ENCODE measurements around the gene ADCY2.

Gene ADCY2

DNA sequence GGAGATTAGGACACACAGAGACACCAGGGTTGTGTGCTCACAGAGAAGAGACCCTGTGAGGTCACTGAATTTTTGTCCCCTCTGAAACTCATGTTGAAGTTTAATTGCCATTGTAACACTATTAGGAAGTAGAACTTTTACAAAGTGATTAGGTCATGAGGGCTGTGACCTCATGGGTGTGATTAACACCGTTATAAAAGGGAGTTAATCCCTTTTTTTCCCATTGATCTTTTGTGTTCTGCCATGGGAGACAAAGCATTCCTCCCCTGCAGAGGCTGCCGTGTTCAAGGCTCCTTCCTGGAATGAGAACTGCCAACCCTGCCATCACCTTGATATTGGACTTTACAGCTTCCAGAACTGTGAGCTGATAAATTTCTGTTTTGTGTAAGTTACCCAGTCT is 221.0 kb downstream of the ADCY2 start:
- peaks cover 3% of the 10 kb centered on the region for H3K9me3 Mint-ChIP-seq
- H3K4me3 Mint-ChIP-seq, result no peak overlapping the region
- no peaks in the 10 kb centered on the region for H3K27me3 Mint-ChIP-seq
- no peaks in the 10 kb centered on the region for H3K4me1 Mint-ChIP-seq
- no peak overlapping the region for H3K27ac Mint-ChIP-seq
- no peaks in the 10 kb centered on the region for H3K36me3 Mint-ChIP-seq

DNA sequence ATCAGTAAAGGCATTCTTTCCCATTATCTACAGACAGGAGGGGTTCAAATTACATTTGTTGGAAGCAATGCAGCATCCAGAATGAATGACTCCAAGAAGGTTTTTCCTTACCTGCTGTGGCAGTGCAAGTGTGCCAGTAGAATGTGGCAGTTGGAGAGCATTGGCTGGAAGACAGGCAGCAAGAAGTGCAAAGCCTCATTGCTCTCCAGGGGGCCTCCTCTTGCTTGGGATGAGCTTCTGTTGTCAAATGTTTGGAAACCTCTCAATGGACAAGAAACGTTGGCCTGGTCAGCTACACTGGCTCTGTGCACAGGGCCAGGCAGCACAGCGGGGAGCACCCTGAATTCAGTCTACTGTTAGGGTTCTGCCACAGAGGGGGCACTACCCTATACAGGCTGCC is 226.6 kb downstream of the ADCY2 start:
- H3K9me3 Mint-ChIP-seq, result no peaks in the 10 kb centered on the region
- no peak overlapping the region for H3K27ac Mint-ChIP-seq
- no peaks in the 10 kb centered on the region for H3K27me3 Mint-ChIP-seq
- no peaks in the 10 kb centered on the region for H3K4me1 Mint-ChIP-seq
- H3K36me3 Mint-ChIP-seq, result no peaks in the 10 kb centered on the region
- no peak overlapping the region for H3K4me3 Mint-ChIP-seq

DNA sequence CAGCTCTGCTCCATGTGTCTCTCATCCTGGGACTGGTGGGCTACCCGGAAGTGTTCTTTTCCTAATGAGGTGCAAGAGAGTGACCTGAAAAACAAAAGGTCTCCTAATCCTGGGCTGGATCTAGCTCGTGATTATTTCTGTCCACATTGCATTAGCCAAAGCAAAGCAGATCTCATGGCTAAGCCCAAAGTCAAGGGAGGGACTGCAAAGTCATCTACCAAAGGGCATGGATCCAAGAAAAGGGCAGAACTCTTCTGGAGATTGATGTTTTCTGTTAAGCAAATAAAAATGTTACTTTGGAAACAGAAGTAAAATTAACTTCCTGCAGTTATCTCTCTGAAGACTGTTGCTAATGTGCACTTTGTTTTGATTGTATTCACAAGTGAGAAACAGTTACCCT is 229.8 kb downstream of the ADCY2 start:
- Mint-ChIP-seq H3K27ac (no peak overlapping the region), H3K4me1 (no peaks in the 10 kb centered on the region), H3K27me3 (no peaks in the 10 kb centered on the region), H3K36me3 (no peaks in the 10 kb centered on the region), H3K4me3 (no peak overlapping the region), H3K9me3 (no peaks in the 10 kb centered on the region)

DNA sequence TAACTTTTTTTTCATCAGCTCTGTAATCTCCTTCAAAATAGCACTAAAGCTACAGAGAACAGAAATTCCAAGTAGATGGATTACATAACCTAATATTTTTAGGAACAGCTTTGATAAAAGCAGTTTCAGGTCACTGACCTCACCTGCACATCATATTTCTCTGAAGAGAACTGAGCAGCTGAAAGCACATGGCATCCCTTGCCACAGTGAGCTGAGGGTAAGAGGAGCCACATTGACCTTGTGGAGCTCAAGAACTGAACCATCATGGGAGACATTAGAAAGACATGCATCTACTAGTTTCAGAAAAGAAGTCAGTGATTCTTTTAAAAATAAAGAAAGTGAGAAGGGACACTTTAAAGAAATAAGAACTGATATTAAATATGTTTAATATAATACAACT is 232.3 kb downstream of the ADCY2 start:
- Mint-ChIP-seq H3K4me1 (no peaks in the 10 kb centered on the region), H3K36me3 (no peaks in the 10 kb centered on the region), H3K9me3 (no peaks in the 10 kb centered on the region), H3K27me3 (no peaks in the 10 kb centered on the region), H3K27ac (no peak overlapping the region), H3K4me3 (no peak overlapping the region)

DNA sequence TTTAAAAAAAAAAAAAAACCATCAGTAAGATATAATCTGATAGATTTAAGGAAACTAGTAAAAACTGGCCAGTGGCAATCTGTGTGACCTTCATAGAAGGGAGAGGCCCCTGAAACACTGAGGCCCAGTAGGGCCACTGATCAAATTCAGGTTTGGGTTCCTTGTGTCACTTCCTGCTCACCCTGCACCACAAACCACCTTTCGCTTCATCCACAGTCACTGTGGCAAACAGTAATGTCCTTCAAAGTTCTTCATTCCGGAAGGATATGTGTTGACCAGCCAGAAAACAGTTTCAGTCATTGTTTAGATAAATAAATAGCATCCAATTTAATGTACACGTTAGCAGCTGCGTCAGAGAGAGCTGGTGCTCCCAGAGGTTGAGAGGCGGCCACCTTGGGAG is 232.9 kb downstream of the ADCY2 start:
- H3K27me3 Mint-ChIP-seq, result no peaks in the 10 kb centered on the region
- H3K4me1 Mint-ChIP-seq, result no peaks in the 10 kb centered on the region
- H3K36me3 Mint-ChIP-seq, result no peaks in the 10 kb centered on the region
- H3K9me3 Mint-ChIP-seq, result no peaks in the 10 kb centered on the region
- H3K27ac Mint-ChIP-seq, result no peak overlapping the region
- H3K4me3 Mint-ChIP-seq, result no peak overlapping the region

DNA sequence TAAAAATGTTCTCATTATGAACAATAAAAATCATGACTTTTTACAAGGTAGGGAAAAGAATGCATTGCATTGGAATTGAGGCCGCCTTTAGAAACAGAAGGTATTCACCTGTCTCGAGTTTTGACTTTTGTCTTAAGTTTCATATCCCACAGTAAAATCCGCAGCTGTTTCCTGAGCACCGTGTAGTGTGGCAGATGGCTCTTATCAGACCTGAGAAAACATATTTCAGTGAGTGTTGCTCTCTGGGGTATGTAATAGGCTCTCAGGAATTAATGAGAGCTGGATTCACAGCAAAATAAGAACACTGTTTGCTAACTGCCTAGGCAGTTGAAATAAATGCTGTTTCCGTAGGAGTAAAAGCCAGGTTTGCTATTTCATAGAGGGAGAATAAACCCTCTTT is 233.6 kb downstream of the ADCY2 start:
- no peaks in the 10 kb centered on the region for H3K27me3 Mint-ChIP-seq
- H3K27ac Mint-ChIP-seq, result no peak overlapping the region
- no peak overlapping the region for H3K4me3 Mint-ChIP-seq
- H3K9me3 Mint-ChIP-seq, result no peaks in the 10 kb centered on the region
- no peaks in the 10 kb centered on the region for H3K36me3 Mint-ChIP-seq
- H3K4me1 Mint-ChIP-seq, result no peaks in the 10 kb centered on the region

DNA sequence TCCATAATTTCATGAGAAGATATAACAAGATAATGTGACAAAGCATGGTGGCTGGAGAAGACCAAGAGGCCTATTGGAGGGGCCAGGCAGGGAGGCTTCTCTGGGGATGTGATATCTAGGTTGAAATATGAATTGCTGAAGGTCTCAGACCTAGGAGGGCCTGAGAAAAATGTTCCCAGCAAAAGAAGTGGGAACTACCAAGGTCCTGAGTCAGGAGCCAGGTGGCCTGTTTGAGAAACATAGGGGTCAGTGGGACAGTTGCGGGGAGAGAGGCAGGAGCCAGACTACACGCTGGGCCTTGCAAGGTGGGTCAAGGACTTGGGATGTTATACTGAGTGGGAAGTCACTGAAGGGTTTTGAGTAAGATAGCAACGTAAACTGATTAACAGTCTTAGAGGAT is 238.9 kb downstream of the ADCY2 start:
- peaks cover 6% of the 10 kb centered on the region for H3K9me3 Mint-ChIP-seq
- no peak overlapping the region for H3K27ac Mint-ChIP-seq
- H3K4me1 Mint-ChIP-seq, result no peaks in the 10 kb centered on the region
- H3K36me3 Mint-ChIP-seq, result no peaks in the 10 kb centered on the region
- H3K27me3 Mint-ChIP-seq, result no peaks in the 10 kb centered on the region
- no peak overlapping the region for H3K4me3 Mint-ChIP-seq

DNA sequence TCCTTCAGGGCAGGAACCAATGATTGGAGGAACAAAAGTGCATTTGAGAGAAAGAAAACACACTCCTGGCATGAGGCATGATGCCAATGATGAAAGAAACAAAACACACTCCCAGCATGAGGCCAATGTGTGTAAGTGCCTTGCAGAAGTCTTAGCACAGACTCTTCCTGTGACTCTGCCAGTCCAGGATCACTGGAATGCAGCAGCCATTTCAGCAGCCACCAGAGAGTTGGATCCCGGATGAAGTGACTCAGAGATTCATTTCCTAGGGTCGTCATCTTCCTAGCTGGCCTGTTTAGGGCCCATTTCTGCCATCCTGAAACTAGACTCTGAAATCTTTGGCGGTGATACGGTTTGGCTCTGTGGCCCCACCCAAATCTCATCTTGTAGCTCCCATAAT is 242.5 kb downstream of the ADCY2 start:
- Mint-ChIP-seq H3K36me3 (no peaks in the 10 kb centered on the region), H3K9me3 (peaks cover 9% of the 10 kb centered on the region), H3K4me1 (no peaks in the 10 kb centered on the region), H3K4me3 (no peak overlapping the region), H3K27ac (no peak overlapping the region), H3K27me3 (no peaks in the 10 kb centered on the region)

DNA sequence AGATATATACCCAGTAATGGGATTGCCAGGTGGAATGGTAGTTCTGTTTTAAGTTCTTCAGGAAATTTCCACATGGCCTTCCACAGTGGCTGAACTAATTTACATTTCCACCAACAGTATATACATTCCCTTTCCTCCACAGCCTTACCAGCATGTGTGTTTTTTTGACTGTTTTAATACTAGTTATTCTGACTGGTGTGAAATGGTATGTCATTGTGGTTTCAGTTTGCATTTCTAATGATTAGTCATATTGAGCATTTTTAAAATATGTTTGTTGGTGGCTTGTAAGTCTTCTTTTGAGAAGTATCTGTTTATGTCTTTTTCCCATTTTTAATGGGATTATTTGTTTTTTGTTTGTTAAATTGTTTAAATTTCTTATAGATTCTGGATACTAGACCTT is 246.1 kb downstream of the ADCY2 start:
- Mint-ChIP-seq H3K27me3 (peaks cover under 1% of the 10 kb centered on the region), H3K27ac (no peak overlapping the region), H3K9me3 (peaks cover 18% of the 10 kb centered on the region), H3K36me3 (no peaks in the 10 kb centered on the region), H3K4me3 (no peak overlapping the region), H3K4me1 (no peaks in the 10 kb centered on the region)

DNA sequence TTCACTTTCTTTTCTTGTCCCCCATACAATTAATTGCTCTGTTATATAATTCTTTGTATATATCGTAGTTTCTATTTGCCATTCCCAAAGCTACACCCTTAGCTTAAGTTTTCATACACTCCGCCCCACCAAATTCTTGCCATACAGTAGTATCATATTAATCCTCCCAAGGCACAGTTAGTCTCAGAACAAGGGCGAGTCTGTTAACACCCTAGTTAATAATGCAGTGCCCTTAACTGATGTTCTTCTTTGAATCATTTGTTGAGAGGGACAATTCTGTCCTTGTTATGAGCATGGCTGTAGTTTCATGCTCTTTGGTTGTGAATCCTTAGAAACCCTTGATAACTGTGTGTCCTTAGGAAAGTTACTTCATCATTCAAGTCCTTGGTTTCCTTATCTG is 248.8 kb downstream of the ADCY2 start:
- H3K27me3 Mint-ChIP-seq, result peaks cover 4% of the 10 kb centered on the region
- no peaks in the 10 kb centered on the region for H3K4me1 Mint-ChIP-seq
- H3K9me3 Mint-ChIP-seq, result peaks cover 13% of the 10 kb centered on the region
- H3K27ac Mint-ChIP-seq, result no peak overlapping the region
- H3K36me3 Mint-ChIP-seq, result no peaks in the 10 kb centered on the region
- no peak overlapping the region for H3K4me3 Mint-ChIP-seq

DNA sequence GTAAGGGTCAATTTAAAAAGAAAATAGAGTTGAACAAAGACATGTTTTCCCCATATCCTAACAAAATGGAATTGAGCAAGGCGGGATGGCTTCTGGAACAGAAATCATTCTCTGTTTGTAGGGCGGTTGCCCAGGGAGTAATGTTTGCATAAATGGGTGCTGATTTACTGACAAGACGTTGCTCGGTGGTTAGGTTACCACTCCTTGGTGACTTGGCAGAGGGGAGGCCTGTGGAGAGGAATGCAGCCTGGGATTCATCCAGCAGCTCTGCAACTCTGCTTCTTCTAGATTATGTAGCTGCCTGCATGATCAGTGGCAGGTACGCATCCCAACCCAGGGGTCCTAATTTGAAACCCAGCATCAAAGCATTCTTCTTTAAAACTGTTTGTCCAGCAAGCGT is 254.8 kb downstream of the ADCY2 start:
- H3K27ac Mint-ChIP-seq, result no peak overlapping the region
- H3K9me3 Mint-ChIP-seq, result peaks cover 6% of the 10 kb centered on the region
- no peaks in the 10 kb centered on the region for H3K36me3 Mint-ChIP-seq
- H3K4me1 Mint-ChIP-seq, result no peaks in the 10 kb centered on the region
- peaks cover 6% of the 10 kb centered on the region for H3K27me3 Mint-ChIP-seq
- H3K4me3 Mint-ChIP-seq, result no peak overlapping the region

DNA sequence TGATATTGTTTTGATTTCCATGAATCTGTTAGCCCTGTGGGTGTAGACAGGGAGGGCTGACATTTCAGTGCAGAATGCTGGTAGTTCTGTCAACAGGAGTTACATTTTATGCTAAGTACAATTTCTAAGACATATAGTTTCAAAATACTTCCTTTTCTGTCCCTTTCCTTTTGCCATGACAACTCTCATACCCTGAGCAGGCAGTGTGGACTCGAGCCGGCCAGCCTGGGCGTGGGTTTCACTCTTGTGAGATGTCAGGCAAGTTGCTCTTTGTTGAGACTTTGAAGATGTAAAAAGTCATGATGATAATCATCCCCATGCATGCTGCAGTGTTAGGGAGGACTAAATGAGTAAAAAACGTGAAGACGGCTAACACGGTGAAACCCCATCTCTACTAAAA is 257.1 kb downstream of the ADCY2 start:
- Mint-ChIP-seq H3K4me1 (no peaks in the 10 kb centered on the region), H3K4me3 (no peak overlapping the region), H3K36me3 (no peaks in the 10 kb centered on the region), H3K9me3 (peaks cover 6% of the 10 kb centered on the region), H3K27ac (no peak overlapping the region), H3K27me3 (peaks cover 4% of the 10 kb centered on the region)

DNA sequence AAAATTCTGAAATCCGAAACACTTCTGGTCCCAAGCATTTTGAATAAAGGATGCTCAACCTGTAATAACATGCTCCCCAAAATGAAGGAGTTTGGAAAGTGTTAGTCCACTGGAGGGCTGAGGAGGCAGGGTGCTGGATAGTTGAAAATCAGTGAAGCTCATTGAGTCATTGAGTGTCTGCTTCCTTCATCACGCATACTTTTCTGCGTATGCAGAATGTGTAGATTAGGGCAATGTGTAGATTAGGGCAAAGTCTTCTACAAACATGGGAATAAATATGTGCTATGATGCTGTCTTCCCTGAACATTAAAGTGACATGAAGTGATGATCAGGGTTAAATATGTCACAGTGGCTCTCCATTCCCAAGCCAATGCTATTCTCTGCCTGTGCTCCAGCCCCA is 261.2 kb downstream of the ADCY2 start:
- Mint-ChIP-seq H3K4me1 (no peaks in the 10 kb centered on the region), H3K36me3 (no peaks in the 10 kb centered on the region), H3K4me3 (no peak overlapping the region), H3K27ac (no peak overlapping the region), H3K9me3 (peaks cover 6% of the 10 kb centered on the region), H3K27me3 (peaks cover 2% of the 10 kb centered on the region)

DNA sequence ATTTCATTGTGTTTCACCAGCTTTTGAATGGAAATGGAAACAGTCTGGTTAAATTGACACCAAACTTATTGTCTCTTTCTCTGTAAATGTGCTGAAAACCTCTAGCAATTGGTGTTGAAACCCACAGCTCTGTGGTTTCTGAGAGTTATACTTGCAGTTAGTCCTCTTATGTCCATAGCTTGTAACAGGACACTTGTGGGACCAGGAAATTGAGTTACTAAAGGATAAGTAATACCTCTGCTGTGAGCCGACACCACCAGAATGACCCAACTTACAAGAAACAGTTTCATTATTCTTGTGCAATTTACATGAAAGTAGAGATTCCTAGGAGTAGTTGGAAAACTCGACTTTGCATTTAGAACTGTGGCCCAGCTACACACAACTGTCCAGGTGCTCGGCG is 263.5 kb downstream of the ADCY2 start:
- Mint-ChIP-seq H3K4me1 (no peaks in the 10 kb centered on the region), H3K27ac (no peak overlapping the region), H3K9me3 (no peaks in the 10 kb centered on the region), H3K36me3 (no peaks in the 10 kb centered on the region), H3K27me3 (no peaks in the 10 kb centered on the region), H3K4me3 (no peak overlapping the region)

DNA sequence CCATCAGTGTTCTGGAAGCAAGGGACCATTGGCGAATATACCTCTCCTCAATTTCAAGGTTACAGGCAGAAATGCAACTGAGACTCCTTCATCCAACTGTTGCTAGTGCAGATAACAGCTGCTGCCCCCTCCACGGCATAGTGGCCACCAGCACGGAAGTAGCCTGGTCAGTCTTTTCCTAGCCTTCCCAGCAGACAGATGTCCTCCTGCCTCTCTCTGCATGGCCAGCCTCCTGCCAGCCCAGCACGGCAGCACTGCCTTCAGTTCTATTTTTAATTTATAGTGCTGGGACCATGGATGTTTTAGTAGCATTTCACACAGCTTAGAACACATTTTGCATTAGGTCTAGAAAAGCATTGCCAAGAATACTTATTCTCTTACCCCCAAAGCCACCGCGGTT is 266.4 kb downstream of the ADCY2 start:
- no peaks in the 10 kb centered on the region for H3K27me3 Mint-ChIP-seq
- H3K36me3 Mint-ChIP-seq, result no peaks in the 10 kb centered on the region
- H3K4me3 Mint-ChIP-seq, result no peak overlapping the region
- H3K27ac Mint-ChIP-seq, result no peak overlapping the region
- H3K4me1 Mint-ChIP-seq, result no peaks in the 10 kb centered on the region
- no peaks in the 10 kb centered on the region for H3K9me3 Mint-ChIP-seq

DNA sequence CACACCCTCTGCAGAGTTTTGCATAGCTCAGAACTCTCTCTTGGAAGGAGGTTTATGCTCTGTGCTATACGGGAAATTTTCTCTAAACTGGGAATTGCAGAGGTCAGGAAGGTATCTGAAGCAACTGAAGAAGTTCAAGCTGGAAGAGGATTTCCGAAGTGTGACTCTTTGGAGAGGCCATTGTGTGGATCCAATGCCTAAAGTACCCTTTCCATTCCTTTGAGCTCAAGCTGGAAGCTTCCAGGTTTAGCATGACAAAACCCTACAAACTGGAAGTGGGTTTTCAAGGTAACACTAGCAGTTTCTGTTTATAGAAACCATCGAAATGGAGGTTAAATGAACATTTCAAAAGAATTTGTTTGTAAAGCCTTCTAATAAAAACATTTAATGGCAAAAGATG is 267.9 kb downstream of the ADCY2 start:
- Mint-ChIP-seq H3K27me3 (no peaks in the 10 kb centered on the region), H3K4me3 (no peak overlapping the region), H3K27ac (no peak overlapping the region)

DNA sequence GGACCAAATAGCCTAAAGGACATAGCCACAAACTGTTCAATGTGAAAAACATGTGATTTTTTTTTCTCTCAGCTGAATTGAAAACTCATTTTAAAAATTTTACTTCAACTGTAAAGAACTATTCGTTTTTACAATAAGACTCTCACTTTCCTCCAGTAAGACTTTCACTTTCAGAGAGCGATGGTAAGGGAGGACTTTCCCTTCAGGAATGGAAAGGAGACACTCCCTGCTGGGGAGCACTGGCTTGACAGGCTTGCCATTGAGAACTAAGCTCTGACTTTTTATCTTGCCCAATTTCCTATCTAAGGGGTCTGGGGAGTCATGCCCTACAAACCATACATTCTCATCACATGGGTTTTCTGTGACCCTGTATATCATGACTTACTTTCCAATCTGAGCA is 268.3 kb downstream of the ADCY2 start:
- Mint-ChIP-seq H3K4me3 (no peak overlapping the region), H3K27ac (no peak overlapping the region), H3K9me3 (no peaks in the 10 kb centered on the region), H3K4me1 (no peaks in the 10 kb centered on the region), H3K27me3 (peaks cover 1% of the 10 kb centered on the region), H3K36me3 (no peaks in the 10 kb centered on the region)

More for the DNA sequence above, 267.9 kb downstream of the ADCY2 start:
- no peaks in the 10 kb centered on the region for H3K36me3 Mint-ChIP-seq
- no peaks in the 10 kb centered on the region for H3K4me1 Mint-ChIP-seq
- H3K9me3 Mint-ChIP-seq, result no peaks in the 10 kb centered on the region
